SK-N-MC (cell line): Measurements from ENCODE around the gene SCYGR1.

Source experiments
- EZH2 ChIP-seq: fragments of 200-600 bp; sonication (generic); IDR thresholded peaks from one replicate; pipeline ENCODE4 v1.6.1; 2017; ENCODE audit warnings: antibody characterized with exemption
- FOXP2 ChIP-seq: optimal IDR thresholded peaks from 2 replicates; pipeline ENCODE3; 2011; ENCODE audit warnings: mild to moderate bottlenecking, moderate library complexity; ENCODE audit not compliant: insufficient read depth; ENCODE audit errors: extremely low read length, control extremely low read depth
- POLR2AphosphoS5 ChIP-seq: IDR thresholded peaks from 2 replicates; pipeline ENCODE4 v1.6.1; 2012; ENCODE audit warnings: mild to moderate bottlenecking, low read depth, low read length, borderline replicate concordance

DNA sequence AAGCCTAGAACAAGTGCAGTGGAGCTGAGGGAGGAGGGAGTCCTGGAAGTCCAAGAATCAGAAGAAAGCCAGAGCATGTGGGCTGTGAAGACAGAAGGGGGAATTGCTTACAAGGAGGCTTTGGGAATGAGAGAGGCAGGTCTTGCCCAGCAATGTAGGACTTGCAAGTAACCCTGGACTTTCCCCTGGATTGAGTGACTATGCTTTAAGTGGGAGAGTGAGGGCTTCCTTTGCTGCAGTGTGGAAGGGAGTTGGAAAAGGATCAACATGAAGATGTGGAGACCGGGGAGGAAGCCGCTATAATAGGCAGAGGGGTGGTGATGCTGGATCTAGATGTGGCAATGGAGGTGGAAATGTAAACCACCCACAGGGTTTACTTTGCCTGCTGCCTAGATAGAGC is 13.8 kb upstream of the SCYGR1 start:
- TF ChIP-seq EZH2 (no peak), POLR2AphosphoS5 (no peak), FOXP2 (no peak)
